Activated CD4-positive, alpha-beta T cell treated with anti-CD3 and anti-CD28 coated beads, Interleukin-2, amount 50 U/mL, for 24 hours (primary cell): ENCODE measurements around the gene GNPTG.

Experiments used
- DNase-seq, 2 donors: peaks; one replicate each; pipeline ENCODE4 v3.0.0-alpha.2; 2020; ENCODE audit warnings: low read depth in 1 of 2, low spot score in 1 of 2

The GNPTG gene

DNA sequence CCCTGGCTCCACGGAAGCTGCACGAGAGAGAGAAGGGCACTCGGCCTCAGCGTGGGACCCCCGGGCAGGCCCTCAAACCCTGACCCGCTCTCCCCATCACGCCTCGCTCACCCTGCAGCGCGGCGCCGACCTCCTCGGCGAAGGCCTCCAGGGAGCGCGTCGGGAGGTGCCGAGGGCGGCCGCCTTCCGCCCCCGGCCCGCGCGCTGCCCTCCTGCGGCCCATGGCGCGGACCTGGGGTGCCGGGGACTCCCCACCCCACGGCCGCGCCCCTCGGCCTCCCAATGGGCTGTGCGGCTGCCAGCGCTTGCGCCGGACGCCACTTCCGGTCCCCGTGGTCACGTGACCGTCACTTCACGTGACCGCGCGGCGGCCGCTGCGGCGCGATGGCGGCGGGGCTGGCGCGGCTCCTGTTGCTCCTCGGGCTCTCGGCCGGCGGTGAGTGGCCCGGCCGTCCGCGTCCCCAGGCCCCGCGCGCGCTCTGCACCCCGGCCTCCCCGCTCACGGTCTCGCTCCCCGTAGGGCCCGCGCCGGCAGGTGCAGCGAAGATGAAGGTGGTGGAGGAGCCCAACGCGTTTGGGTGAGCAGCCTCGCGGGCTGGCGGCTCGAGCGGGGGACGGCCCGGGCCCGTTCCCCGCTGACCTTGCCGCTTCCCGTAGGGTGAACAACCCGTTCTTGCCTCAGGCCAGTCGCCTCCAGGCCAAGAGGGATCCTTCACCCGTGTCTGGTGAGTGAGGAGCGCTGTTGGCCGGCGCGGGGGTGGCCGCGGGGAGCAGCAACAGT lies at the start of gene GNPTG, which contains the start of gene TSR3:
TSS of gene GNPTG (plus strand) at position 350 of the 781 bp plus-strand sequence. CDS start at position 385, 35 bp downstream.
TSS of gene TSR3 (minus strand) at position 297 of the 781 bp plus-strand sequence. CDS start at position 223, 74 bp downstream.
- DNase-seq = peak; percentile 71 to 83

DNA sequence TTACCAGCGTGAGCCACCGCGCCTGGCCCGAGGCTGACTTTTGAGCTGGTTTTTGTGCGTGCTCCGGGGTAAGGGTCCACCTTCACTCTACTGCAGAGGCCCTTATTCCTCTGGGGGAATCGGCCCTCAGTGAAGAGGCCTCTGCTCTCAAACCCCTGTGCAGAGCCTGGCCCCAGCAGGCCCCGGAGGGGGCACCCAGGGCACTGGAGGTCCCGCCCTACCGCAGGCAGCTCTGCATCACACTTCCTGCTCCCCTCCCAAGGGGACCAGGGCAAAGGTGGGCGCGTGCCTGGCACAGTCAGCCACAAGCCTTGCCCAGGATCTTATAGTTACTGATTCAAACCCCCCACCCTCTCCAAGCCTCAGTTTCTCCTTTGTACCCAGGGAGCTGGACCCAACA lies 45.9 kb upstream of the GNPTG start:
- DNase-seq = no peak

DNA sequence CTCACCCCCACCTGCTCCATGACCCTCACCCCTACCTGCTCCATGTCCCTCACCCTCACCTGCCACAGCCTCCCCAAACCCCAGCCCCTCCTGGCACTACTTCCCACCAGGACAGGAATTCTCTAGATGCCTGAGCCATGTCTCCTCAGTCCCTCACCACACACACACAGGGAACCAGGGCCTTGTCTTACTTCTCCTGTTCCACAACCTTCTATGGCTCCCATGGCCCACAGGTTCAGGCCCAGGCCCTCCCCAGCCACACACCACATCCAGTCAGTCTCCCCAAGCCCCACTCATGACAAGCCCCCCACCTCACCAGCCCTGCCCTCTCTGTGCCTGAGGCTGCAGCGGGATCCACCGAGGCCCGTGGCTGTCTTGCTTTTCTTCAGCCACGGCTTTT lies 45.4 kb upstream of the GNPTG start:
- DNase-seq = no peak

DNA sequence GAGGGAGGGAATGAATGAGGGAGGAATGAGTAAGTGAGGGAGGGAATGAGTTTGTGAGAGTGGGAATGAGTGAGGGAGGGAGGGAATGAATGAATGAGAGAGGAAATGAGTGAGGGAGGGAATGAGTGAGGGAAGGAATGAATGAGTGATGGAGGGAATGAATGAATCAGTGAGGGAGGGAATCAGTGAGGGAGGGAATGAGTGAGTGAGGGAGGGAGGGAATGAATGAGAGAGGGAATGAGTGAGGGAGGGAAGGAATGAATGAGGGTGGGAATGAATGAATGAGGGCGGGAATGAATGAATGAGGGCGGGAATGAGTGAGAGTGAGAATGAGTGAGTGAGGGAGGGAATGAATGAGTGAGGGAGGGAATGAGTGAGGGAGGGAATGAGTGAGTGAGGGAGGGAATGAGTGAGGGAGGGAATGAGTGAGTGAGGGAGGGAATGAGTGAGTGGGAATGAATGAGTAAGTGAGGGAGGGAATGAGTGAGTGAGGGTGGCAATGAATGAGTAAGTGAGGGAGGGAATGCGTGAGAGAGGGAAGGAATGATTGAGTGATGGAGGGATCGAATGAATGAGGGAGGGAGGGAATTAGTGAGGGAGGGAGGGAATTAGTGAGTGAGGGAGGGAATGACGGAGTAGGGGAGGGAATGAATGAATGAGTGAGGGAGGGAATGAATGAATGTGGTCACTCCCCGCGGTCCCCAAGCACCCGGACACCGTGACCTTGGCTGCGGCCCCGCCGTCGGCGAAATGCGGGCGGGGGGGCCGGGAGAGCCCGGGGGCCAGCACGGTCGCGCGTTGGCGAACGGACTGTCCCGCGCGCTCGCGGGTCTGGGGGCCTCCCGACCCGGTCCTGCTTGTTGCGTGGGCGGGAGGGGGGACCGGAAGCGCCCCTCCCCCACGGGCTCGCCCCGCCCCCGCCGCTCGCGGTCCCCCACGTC lies 43.4 kb upstream of the GNPTG start:
- no peak for DNase-seq

DNA sequence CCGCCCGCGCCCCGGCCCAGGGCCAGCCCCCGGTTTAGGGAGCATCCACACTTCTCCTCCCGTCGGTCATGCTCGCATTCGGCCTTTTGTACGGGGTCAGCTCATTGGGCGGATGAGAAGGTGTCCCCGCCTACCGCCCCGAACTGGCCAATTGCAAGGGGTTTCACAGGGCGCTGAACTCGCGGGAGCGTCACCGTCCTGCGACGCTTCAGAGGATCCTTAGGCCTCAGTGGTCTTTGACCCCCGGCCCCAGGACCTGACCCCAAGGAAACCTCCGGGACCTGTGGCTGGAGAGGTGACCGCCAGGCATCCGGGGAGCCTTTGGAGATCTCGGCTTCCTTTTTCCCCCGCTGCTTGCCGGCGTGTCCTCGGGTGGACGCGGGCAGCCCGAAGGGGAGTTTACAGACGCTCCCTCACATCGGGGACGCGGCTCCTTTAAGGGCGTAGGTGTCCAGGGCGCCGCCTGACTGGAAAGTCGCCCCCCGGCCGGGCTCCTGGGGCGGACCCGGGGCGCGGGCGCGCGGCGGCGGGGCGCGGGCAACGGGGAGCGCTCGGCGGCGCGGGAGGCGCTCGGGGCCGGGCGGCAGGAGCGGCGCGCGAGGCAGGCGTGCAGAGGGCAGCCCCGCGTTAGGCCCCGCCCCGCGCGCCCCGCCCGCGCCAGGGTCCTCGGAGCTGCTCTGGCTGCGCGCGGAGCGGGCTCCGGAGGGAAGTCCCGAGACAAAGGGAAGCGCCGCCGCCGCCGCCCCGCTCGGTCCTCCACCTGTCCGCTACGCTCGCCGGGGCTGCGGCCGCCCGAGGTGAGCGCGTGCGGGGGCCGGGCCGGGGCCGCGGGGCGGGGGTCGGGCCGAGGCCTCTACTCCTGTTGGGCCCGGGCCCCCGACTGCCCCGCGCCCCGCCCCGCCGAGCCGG lies 42.5 kb upstream of the GNPTG start, which contains the start of gene UBE2I:
TSS of gene UBE2I (plus strand) at position 660 of the 909 bp plus-strand sequence. CDS start 4,395 bp downstream, outside the sequence.
- peak; percentile 98 to 100 for DNase-seq

DNA sequence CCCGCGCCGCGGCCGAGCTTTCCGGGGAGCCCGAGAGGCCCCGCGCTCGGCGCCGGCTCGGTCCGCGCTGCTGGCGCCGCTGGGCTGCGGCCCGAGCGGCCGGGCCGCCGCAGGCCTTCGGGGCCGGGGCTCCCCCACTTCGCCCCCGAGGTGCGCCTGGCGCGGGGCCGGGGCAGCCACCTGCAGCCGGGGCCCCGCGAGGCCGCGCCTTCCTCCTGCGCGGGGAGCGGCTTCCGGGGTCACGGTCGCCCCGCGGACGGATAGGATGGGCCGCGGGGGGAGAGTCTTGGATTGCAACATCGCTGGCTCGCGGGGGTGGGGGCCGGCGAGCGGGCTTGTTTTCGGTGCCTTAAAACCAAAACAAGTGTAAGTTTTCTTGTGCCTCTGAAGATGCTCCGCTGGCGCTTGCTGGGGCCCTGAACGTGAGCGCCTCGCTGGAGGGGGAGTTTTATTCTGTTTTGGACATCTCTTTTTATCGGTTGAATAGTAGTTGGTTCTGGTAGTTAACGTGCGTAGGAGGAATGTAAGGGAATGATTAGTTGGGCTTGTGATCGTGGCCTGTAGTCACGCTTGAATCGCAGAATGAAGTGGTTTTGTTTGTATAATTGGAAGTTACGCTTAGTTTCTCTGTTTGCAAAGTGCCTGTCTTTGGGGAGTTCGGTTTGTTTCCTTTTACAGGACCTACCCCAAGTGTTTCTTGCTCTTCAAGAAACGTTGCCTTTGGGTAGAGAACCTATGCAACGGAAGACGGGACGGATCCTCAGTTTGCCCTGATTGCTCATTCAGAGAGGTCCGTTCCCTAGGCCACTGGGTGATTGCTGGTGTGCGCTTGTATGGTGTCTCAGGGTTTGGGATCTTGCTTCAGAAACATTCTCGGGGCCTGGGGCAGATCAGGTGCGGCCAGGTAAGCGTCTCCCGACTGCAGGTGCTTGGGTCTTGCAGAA lies 41.6 kb upstream of the GNPTG start:
- DNase-seq = peak; percentile 37

DNA sequence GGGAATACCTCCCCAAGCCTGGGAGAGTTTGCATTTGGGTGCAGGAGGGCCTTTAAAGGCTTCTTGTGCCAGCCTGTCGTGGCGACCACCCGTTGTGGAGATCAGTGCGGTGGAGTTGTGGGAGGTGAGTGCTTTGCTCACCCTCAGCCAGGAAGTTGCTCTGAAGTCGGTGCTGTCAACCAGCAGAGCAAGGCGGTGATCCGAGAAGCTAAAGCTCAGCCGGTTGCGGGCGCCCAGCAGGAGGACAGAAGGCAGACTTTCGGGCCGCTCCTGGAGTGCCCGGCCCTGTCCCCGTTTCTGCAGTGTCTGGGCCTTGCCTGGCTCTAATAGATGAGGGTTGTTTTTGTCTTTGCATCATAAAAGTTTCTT lies 40.9 kb upstream of the GNPTG start:
- no peak for DNase-seq

DNA sequence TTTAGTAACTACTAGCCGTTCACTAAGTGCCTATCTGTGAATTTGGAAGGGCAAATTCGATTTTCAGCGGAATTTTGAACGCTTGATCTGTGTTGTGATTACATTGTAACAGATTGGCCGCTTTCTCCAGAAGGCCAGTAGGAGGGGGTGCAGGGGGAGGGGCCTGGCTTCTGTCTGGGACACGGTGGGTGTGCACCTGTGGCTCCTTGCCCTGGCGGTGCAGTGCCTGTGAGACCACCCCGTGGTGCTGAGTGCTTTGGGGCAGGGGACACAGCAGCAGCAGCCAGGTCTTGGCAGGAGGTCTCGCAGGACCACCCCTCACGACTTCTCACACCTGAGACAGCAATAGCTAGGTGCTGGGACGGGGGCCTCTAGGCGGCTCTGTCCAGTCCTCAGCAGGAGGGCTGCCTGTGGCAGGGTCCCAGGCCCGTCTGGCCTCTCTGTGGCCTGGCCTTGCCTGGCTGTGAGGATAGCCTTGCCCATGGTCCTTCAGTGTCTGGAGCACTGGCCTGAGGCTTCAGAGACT lies 40.5 kb upstream of the GNPTG start:
- DNase-seq = no peak

DNA sequence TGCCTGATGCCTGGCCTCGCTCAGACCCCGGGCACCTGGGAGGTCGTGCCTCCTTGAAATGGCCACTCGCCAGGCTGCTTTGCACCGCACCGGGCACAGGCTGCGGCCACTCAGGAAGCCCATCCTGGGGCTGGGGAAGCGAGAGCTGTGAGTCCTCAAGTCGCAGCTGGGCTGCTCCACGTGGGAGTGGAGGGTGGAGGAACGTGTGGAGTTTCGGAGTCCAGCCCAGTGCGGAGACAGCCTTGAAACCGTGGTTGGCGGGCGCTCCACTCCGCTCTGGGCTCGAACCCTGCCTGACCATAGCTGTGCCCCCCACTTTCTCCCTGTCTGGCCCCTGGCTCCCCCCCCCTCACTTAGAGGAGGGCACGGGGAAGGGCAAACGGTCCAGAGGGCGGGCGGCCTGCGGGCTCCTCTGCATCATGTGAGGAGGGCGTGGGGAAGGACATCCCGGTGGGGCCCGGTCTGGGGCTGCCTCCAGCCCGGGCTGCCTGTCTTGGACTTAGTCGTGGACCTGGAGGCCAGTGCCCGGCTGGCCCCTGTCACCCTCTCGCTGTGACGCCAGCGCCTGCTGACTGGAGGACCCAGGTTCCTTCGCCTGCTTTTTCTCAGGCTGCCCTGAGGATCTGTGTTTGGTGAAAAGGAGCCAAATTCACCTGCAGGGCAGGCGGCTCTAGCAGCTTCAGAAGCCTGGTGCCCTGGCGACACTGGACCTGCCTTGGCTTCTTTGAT lies 39.8 kb upstream of the GNPTG start:
- DNase-seq = no peak

DNA sequence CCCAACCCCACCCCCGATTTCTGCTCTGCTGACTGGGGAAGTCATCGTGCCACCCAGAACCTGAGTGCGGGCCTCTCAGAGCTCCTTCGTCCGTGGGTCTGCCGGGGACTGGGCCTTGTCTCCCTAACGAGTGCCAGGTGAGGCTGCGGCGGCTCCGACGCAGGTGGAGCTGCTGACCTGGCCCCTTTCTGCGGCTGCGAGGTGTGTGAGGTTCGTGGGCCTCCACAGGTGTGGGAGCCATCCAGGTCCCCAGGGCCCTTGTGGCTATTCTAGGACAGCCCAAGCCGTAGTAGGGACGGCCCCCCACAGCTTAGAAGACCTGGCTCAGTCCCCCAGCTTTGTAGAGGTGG lies 39.3 kb upstream of the GNPTG start:
- no peak for DNase-seq

DNA sequence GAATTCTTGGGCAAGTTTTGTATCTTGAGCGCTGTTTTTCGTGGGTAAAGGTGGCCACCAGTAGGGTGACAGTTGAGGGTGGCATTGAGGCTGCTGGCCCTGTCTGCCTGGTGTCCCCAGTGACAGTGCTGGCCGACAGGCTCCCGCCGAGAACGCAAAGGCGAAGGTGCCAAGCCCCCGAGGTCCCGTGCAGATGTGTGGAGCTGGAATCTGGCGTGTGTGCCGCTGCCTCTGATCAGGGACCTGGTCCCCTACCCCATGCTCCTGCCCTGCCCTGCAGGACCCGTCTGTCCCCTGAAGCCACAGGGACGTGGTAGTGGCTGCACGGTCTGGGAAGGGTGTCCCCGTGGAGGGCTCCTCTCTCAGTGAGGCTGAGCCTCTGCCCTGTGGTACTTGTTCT lies 38.8 kb upstream of the GNPTG start:
- no peak for DNase-seq

DNA sequence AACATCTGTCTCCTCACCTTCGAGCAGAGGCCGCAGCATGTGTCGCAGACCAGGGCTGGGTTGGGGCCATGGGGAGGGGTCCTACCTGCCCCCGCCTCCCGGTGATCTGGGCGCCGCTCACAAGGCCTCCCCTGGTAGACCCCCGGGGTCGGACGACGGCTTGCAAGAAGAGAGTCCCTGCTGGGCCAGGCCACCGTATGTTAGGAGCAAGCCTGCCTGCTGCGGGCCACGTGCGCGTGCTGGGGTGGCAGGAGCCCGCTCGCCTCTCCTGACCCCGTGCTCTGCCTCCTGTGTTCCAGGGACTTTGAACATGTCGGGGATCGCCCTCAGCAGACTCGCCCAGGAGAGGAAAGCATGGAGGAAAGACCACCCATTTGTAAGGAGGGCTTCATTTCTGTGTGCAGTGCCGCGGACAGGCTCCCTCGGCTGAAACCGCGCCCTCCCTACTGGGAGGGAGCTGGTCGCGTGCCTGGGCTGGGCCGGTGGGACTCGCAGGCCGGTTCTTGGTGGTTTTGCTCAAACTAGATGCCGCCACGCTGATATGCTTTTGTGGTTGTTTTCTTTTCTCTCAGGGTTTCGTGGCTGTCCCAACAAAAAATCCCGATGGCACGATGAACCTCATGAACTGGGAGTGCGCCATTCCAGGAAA lies 37.9 kb upstream of the GNPTG start:
- no peak for DNase-seq

DNA sequence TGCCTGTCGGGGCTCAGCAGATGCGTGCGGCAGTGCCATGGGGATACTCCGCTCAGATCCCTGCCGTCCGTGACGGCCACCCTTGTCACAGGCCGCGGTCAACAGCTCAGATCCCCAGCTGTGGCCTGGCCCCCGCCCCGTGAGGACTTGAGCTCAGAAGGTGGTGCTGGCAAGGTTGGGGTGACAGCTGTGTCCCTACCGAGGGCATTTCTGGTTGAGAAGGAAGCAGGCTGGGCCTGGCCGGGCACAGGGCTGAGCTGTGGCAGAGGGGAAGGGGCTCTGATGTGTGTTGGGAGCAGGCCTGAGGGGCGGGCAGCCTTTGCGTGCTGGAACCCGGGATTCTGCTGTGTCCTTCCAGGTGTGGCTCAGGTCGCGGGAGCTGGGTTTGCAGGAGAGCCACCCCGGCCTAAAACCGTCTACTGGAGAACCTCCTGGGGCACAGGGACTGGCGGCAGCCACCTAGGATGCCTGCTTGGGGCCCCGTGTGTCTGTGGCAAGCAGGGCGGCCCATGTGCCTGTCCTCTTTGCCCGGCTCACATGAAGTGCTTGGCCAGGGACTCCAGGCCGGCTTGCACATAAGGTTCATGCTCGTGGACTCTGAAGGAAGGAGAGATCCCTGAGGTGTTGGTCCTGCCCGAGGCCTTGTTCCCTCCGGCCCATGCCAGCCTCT lies 37.2 kb upstream of the GNPTG start:
- no peak for DNase-seq

DNA sequence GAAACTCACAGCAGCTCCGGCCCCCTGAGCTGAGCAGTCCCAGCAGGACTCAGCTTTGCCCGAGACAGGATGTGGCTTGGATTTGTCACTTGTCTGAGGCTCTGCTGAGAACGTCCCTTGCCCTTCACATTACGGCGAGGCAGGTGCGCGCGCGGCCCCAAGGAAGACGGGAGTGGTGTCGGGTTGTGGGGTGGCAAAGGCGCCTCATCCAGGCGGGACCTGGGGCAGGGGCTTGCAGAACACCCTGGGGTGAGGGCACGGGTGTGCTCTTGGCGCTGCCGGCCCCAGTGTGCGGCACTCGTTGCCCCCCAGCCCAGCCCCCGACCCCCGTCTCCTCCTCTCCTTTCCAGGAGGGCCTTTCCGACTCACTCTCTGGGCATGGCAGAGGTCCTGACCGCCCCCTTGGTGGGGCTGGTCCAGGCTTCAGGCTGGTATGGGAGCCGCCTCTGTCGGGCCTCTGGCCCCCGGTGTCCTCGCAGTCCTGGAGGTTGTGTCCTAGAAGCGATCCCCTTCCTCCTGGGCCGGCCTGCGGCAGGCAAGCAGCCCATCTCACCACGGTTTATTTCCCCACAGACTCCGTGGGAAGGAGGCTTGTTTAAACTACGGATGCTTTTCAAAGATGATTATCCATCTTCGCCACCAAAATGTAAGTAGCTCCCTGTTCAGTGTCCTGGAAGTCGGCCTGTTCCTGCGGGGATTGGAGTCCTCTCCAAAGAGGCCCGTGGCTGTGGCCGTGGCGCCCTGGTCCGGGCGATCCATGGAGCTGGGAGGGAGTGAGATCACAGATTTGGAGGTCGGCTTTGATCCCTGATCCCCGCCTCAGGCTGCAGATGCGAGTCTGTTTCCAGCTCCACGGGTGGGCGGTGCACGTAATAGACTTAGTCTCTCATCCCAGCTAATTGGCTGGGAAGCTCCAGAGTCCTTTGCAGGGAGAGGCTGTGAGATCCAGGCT lies 36.4 kb upstream of the GNPTG start:
- DNase-seq = no peak

DNA sequence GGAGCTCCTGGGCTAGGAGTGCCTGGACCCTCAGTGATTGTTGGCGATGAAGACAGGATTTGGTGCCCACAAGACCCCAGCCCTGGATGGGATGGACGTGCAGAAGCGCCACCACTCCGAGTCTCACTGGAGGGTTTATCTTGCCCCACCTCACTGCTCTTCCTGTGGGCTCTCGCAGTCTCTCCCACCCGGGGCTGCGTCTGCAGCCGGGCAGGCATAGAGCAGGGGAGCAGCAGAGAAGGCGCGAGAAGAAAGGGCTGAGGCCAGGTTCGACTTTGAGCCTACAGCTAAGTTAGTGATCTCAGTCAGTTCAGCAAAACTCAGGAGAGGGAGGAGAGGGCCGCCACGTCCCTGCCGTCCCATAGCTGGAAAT lies 35.7 kb upstream of the GNPTG start:
- DNase-seq = no peak

DNA sequence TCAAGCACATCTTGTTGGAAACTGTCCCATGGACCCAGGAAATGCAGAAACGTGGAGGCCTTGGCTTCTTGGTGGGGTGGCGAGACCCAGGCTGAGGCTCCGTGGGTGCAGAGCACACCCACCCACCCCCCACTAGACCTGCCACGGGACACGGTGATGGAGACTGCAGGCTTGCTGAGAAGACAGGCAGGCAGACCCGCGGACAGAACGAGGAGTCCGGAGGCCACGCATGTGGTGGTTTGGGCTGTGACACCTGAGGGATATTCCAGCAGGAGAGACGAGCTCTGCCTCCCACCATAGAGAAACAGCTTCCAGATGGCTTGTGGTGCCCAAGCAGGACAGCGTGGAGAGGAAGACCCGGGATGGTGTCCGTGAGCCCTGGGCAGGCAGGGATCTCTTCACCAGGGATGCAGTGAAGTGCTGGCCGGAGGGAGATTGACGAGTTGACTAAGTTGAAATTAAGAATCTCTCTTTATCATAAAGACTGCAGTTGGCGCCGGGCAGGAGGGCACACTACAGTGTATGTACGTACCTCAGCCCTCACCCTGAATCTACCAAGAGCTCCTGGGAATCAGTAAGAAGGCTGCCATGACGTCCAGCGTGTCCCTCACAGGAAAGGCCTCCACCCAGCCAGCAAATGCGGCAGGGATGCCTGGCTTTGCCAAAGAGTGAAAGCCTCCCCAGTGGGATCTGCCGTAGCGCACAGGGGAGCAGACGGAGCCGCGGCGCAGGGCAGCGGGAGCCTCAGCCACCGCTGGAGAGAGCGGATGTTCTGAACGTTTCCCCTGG lies 34.1 kb upstream of the GNPTG start:
- no peak for DNase-seq
